Activated T-helper 2 cell treated with anti-CD3 and anti-CD28 coated beads, Interferon-gamma antibody, Interleukin-2, Interleukin-4, amounts not matched to agents 10 μg/mL and 5 μg/mL and 100 μg/mL, durations not matched to agents 14 hours and 24 hours and 36 hours (primary cell): Measurements from ENCODE around the gene ZNF536. TPM values are rescaled to one million over a fixed set of nuclear protein-coding genes. Genes with fewer than 3 reads are reported as not detected.

ENCODE experiments used
- DNase-seq: peaks from one replicate; pipeline ENCODE4 v3.0.0; 2021; ENCODE audit warnings: low spot score
- H3K27ac Mint-ChIP-seq: one replicate; pipeline ENCODE4 v1.8.0; 2021; ENCODE audit warnings: mixed read lengths
- H3K27me3 Mint-ChIP-seq: one replicate; pipeline ENCODE4 v1.8.0; 2021; ENCODE audit warnings: low read depth, mixed read lengths
- H3K36me3 Mint-ChIP-seq: one replicate; pipeline ENCODE4 v1.8.0; 2021; ENCODE audit warnings: low read depth, mixed read lengths
- H3K4me1 Mint-ChIP-seq: one replicate; pipeline ENCODE4 v1.8.0; 2021; ENCODE audit warnings: low read depth, mixed read lengths
- H3K4me3 Mint-ChIP-seq: one replicate; pipeline ENCODE4 v1.8.0; 2021; ENCODE audit warnings: low read depth, mild to moderate bottlenecking, moderate library complexity, mixed read lengths
- H3K9me3 Mint-ChIP-seq: one replicate; pipeline ENCODE4 v1.8.0; 2021; ENCODE audit warnings: mixed read lengths
- intact Hi-C: fragments of 100-400 bp; cut with micrococcal nuclease; formaldehyde crosslinking; loops from one replicate; pipeline ENCODE4 v1.15.1; 2023
- total RNA-seq: library from RNA; stranded (reverse); gene quantifications from 2 replicates; pipeline ENCODE4 v1.2.3, GENCODE V29; 2022

ZNF536 gene
- total RNA-seq, 1 donor from 2014 or later, result not detected

- Mint-ChIP-seq H3K27ac (no peak overlapping the region), H3K27me3 (peaks cover 31% of the 10 kb centered on the region), H3K4me3 (no peak overlapping the region), H3K9me3 (no peaks in the 10 kb centered on the region), H3K4me1 (no peaks in the 10 kb centered on the region), H3K36me3 (no peaks in the 10 kb centered on the region)
- intact Hi-C loops, result loop anchor here (10.0 kb wide), 2 partner anchors 151 to 979 kb away; no protein-coding TSS in a partner anchor
- DNase-seq, result no peak
Observed at GRCh38 chr19:30375553-30376031, 3.4 kb downstream of the ZNF536 start.

- no peak overlapping the region for H3K27ac Mint-ChIP-seq
- intact Hi-C loops, result loop anchor here (10.0 kb wide), 2 partner anchors 151 to 979 kb away; no protein-coding TSS in a partner anchor
- no peaks in the 10 kb centered on the region for H3K4me1 Mint-ChIP-seq
- no peak overlapping the region for H3K4me3 Mint-ChIP-seq
- H3K36me3 Mint-ChIP-seq, result no peaks in the 10 kb centered on the region
- H3K9me3 Mint-ChIP-seq, result no peaks in the 10 kb centered on the region
- peaks cover 31% of the 10 kb centered on the region for H3K27me3 Mint-ChIP-seq
- no peak for DNase-seq
Observed at GRCh38 chr19:30376272-30376671, 4.1 kb downstream of the ZNF536 start.

- intact Hi-C loops, result loop anchor here (10.0 kb wide), 2 partner anchors 152 to 978 kb away; no protein-coding TSS in a partner anchor
- H3K4me3 Mint-ChIP-seq, result no peak overlapping the region
- no peaks in the 10 kb centered on the region for H3K9me3 Mint-ChIP-seq
- DNase-seq, result no peak
- no peaks in the 10 kb centered on the region for H3K36me3 Mint-ChIP-seq
- H3K4me1 Mint-ChIP-seq, result no peaks in the 10 kb centered on the region
- no peak overlapping the region for H3K27ac Mint-ChIP-seq
- peaks cover 29% of the 10 kb centered on the region for H3K27me3 Mint-ChIP-seq
Observed at GRCh38 chr19:30376826-30377425, 4.7 kb downstream of the ZNF536 start.

- no peak for DNase-seq
- no peaks in the 10 kb centered on the region for H3K9me3 Mint-ChIP-seq
- H3K36me3 Mint-ChIP-seq, result no peaks in the 10 kb centered on the region
- no peak overlapping the region for H3K4me3 Mint-ChIP-seq
- intact Hi-C loops, result loop anchor here (10.0 kb wide), 2 partner anchors 154 to 976 kb away; no protein-coding TSS in a partner anchor
- H3K27ac Mint-ChIP-seq, result no peak overlapping the region
- H3K27me3 Mint-ChIP-seq, result peaks cover 15% of the 10 kb centered on the region
- H3K4me1 Mint-ChIP-seq, result no peaks in the 10 kb centered on the region
Observed at GRCh38 chr19:30378701-30379100, 6.5 kb downstream of the ZNF536 start.

- no peak for DNase-seq
- Mint-ChIP-seq H3K4me1 (no peaks in the 10 kb centered on the region), H3K27me3 (peaks cover 13% of the 10 kb centered on the region), H3K27ac (no peak overlapping the region), H3K36me3 (no peaks in the 10 kb centered on the region), H3K9me3 (no peaks in the 10 kb centered on the region), H3K4me3 (no peak overlapping the region)
- intact Hi-C loops, result loop anchor here (10.0 kb wide), 2 partner anchors 155 to 975 kb away; no protein-coding TSS in a partner anchor
Observed at GRCh38 chr19:30379841-30380610, 7.8 kb downstream of the ZNF536 start.

- Mint-ChIP-seq H3K27ac (no peak overlapping the region), H3K4me1 (no peaks in the 10 kb centered on the region), H3K27me3 (peaks cover 3% of the 10 kb centered on the region), H3K4me3 (no peak overlapping the region), H3K36me3 (no peaks in the 10 kb centered on the region), H3K9me3 (no peaks in the 10 kb centered on the region)
- DNase-seq, result no peak
- intact Hi-C loops, result no loop called here
Observed at GRCh38 chr19:30381366-30381765, 9.2 kb downstream of the ZNF536 start.

- Mint-ChIP-seq H3K4me3 (no peak overlapping the region), H3K4me1 (no peaks in the 10 kb centered on the region), H3K27ac (no peak overlapping the region), H3K36me3 (no peaks in the 10 kb centered on the region), H3K9me3 (no peaks in the 10 kb centered on the region), H3K27me3 (no peaks in the 10 kb centered on the region)
- no peak for DNase-seq
- intact Hi-C loops, result no loop called here
Observed at GRCh38 chr19:30385174-30385573, 13.0 kb downstream of the ZNF536 start.

- intact Hi-C loops, result no loop called here
- no peak overlapping the region for H3K27ac Mint-ChIP-seq
- H3K27me3 Mint-ChIP-seq, result no peaks in the 10 kb centered on the region
- no peak overlapping the region for H3K4me3 Mint-ChIP-seq
- no peak for DNase-seq
- H3K4me1 Mint-ChIP-seq, result no peaks in the 10 kb centered on the region
- no peaks in the 10 kb centered on the region for H3K36me3 Mint-ChIP-seq
- no peaks in the 10 kb centered on the region for H3K9me3 Mint-ChIP-seq
Observed at GRCh38 chr19:30385666-30386065, 13.5 kb downstream of the ZNF536 start.

GRCh38 chr19:30386551-30387143, 14.5 kb downstream of the ZNF536 start:
- H3K27ac Mint-ChIP-seq, result no peak overlapping the region
- no peaks in the 10 kb centered on the region for H3K9me3 Mint-ChIP-seq
- H3K4me1 Mint-ChIP-seq, result no peaks in the 10 kb centered on the region
- peaks cover 1% of the 10 kb centered on the region for H3K27me3 Mint-ChIP-seq
- DNase-seq, result no peak
- intact Hi-C loops, result no loop called here
- no peak overlapping the region for H3K4me3 Mint-ChIP-seq
- H3K36me3 Mint-ChIP-seq, result no peaks in the 10 kb centered on the region

- H3K27me3 Mint-ChIP-seq, result peaks cover 6% of the 10 kb centered on the region
- H3K27ac Mint-ChIP-seq, result no peak overlapping the region
- H3K4me1 Mint-ChIP-seq, result peaks cover 1% of the 10 kb centered on the region
- intact Hi-C loops, result no loop called here
- no peak for DNase-seq
- no peak overlapping the region for H3K4me3 Mint-ChIP-seq
- no peaks in the 10 kb centered on the region for H3K36me3 Mint-ChIP-seq
- no peaks in the 10 kb centered on the region for H3K9me3 Mint-ChIP-seq
Observed at GRCh38 chr19:30387311-30388115, 15.3 kb downstream of the ZNF536 start.

GRCh38 chr19:30388327-30388726, 16.1 kb downstream of the ZNF536 start:
- Mint-ChIP-seq H3K4me1 (peaks cover 8% of the 10 kb centered on the region), H3K4me3 (no peak overlapping the region), H3K27ac (no peak overlapping the region), H3K36me3 (no peaks in the 10 kb centered on the region), H3K9me3 (no peaks in the 10 kb centered on the region), H3K27me3 (peaks cover 11% of the 10 kb centered on the region)
- no peak for DNase-seq
- intact Hi-C loops, result no loop called here

GRCh38 chr19:30388819-30389218, 16.6 kb downstream of the ZNF536 start:
- H3K9me3 Mint-ChIP-seq, result no peaks in the 10 kb centered on the region
- H3K27ac Mint-ChIP-seq, result no peak overlapping the region
- no peaks in the 10 kb centered on the region for H3K36me3 Mint-ChIP-seq
- intact Hi-C loops, result no loop called here
- H3K4me1 Mint-ChIP-seq, result peaks cover 10% of the 10 kb centered on the region
- no peak for DNase-seq
- H3K4me3 Mint-ChIP-seq, result no peak overlapping the region
- peaks cover 11% of the 10 kb centered on the region for H3K27me3 Mint-ChIP-seq
